Upper lobe of left lung (tissue), 4 donors: Measurements from ENCODE around the gene CCR5.

Source experiments
- CTCF ChIP-seq, 6 experiments: fragments of 450-650 bp in 4 of 6; fragments of 200-600 bp in 2 of 6; sonication (generic) in 2 of 6; IDR thresholded peaks; one replicate each; pipeline ENCODE4 v1.5.1; 2016 to 2019; ENCODE audit warnings: antibody characterized with exemption in 6 of 6
- EP300 ChIP-seq, 4 donors: sonication (generic); formaldehyde crosslinking; IDR thresholded peaks; one replicate each; pipeline ENCODE4 v1.5.1; 2017; ENCODE audit warnings: antibody characterized with exemption in 4 of 4, control low read depth in 2 of 4
- POLR2A ChIP-seq, 4 donors: fragments of 450-650 bp; IDR thresholded peaks; one replicate each; pipeline ENCODE4 v1.5.1; 2016 to 2017; ENCODE audit warnings: antibody characterized with exemption in 4 of 4, mild to moderate bottlenecking in 2 of 4

DNA sequence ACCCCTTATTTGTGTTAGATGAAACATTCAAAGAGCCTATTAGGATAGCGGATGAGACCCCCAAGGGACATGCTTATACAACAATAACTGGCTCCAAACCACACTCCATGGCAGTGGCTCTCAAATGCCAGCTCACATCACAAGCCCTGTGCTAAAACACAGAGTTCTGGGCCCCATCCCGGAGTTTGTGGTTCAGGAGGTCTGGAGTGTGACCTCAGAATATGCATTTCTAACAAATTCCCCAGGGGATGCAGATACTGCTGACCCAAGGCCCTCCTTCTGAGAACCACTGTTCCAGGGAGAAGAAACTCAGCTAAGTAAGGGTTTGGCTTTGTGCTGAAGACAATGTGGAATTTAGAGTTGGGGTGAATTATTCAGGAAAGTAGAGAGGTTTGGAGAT is 39.9 kb downstream of the CCR5 start:
- TF ChIP-seq CTCF (IDR thresholded peaks at IDR 0.05) (no peak), POLR2A (IDR thresholded peaks at IDR 0.05) (no peak), EP300 (IDR thresholded peaks at IDR 0.05) (no peak)
